HG02870 (cell line): Measurements from ENCODE around the gene KRTAP12-3.

Experiments used
- ATAC-seq: cut with Tn5 transposase; IDR thresholded peaks from one replicate; pipeline ENCODE4 v1.9.1; 2021; ENCODE audit warnings: mild to moderate bottlenecking, moderate library complexity; ENCODE audit not compliant: unreplicated experiment

KRTAP12-3 gene

DNA sequence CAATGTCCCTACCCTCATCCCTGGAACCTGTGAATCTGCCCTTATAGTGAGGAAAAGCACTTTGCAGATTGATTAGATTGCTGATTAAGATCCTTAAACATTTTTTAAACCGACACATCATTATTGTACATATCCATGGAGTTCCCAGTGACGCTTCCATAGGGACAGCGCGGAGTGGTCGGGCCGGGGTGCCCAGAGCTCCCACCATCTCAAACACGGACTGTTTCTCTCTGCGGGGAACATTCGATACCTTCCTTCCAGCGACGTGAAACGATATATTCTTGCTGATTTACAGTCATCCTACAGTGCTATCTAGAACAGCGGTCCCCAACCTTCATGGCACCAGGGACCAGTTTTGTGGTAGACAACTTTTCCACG is 43.3 kb downstream of the KRTAP12-3 start:
- ATAC-seq: no peak

DNA sequence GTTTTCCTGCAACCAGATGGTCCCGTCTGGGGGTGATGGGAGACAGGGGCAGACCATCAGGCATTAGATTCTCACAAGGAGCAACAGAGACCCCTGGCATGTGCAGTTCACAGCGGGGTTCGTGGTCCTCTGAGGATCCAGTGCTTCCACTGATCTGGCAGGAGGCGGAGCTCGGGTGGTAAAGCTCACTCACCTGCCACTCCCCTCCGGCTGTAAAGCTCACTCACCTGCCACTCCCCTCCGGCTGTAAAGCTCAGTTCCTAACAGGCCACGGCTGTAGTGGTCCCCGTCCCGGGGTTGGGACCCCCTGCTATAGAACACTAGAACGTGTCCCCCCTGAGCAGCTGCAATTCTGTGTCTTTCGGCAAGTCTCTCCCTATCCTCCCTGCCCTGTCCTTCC is 43.8 kb downstream of the KRTAP12-3 start:
- no peak for ATAC-seq

GRCh38 chr21:44702111-44702972 is 44.6 kb downstream of the KRTAP12-3 start:
- ATAC-seq: no peak

- ATAC-seq: no peak
Observed at GRCh38 chr21:44702973-44703730, 45.4 kb downstream of the KRTAP12-3 start.

DNA sequence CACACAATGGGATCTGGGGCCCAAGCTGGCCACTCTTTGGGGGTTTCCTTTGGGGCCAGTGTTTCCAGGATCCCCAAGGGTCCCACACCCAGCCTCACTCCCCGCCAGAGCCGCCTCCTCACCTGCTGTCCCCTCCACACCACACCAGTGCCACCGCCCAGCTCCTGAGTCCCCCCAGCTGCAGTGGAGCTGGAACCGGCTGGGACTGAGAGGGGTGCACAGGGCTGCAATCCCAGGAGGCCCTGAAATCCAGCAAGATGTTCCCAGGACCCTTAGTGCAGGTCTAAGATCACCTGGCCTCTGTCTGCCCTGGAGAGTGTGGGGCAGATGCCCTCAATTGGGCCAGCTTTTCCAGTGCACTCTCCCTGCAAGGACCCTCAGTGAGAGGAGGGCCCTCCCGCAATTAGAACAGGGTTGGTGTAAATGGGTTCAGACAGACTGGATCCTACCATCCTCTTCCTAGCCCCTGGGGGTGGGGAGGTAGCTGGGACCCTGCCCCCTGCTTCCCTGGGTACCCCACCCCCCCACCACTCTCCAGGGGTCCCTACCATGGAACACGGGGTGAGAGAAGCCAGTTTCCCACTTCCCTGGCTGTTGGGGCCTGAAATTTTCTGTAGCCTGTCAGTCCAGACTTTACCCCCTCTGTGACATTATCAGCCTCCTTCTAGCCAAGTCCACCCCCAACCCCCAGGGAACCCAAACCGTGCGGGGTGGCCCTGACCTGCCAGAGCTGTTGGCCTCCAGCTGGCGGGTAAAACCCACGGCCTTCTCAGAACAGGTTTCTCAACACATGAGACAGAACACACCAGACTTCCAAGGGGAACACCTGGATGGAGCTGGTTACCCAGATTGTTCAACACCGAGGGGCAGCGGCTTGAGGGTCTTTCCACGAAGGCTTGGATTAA is 46.3 kb downstream of the KRTAP12-3 start:
- ATAC-seq: no peak

DNA sequence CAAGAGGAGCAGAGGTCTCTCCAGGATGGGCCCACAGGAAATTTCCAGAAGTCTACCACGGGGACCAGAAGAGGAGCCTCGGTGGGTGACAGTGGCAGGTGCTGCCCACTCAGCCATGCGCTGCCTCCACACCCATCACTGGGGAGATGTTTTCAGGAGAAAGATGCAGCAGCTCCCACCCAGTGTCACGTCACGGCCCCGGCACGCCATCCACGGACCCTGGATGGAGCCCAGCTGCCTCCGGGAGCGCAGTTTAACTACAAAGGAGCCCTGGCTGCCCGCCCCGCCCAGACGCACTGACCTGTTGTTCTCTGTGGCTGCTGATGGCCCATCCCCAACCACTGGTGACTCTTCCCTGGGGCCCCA is 46.9 kb downstream of the KRTAP12-3 start:
- no peak for ATAC-seq

DNA sequence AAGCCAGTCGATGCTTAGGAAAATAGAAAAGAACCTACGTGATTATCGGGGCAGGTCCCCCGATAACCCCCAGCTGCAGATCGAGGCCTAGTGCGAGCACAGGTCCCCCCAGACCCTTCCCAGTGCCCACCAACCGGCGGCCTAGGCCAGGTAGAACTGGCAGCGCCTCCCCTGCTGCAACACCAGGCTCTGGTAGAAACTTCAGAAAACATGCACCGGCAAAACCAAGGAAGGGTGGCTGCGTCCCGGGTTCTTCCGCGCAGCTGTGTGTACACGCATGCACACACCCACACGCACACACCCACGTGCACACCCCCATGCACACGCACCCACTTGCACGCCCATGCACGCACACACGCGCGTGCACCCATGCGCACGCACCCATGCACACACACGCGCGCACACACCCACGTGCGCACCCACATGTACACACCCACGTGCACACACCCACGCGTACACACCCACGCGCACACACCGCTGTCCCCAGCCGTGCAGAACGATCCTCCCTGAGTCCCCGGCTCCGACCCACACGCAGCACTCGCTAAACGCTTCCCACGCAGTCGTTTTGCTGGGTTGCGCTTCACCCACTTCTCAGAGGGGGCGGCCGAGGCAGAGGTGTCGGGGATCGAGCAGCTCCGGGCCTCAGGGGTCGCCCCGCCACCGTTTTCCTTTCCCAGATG is 48.4 kb downstream of the KRTAP12-3 start:
- no peak for ATAC-seq

DNA sequence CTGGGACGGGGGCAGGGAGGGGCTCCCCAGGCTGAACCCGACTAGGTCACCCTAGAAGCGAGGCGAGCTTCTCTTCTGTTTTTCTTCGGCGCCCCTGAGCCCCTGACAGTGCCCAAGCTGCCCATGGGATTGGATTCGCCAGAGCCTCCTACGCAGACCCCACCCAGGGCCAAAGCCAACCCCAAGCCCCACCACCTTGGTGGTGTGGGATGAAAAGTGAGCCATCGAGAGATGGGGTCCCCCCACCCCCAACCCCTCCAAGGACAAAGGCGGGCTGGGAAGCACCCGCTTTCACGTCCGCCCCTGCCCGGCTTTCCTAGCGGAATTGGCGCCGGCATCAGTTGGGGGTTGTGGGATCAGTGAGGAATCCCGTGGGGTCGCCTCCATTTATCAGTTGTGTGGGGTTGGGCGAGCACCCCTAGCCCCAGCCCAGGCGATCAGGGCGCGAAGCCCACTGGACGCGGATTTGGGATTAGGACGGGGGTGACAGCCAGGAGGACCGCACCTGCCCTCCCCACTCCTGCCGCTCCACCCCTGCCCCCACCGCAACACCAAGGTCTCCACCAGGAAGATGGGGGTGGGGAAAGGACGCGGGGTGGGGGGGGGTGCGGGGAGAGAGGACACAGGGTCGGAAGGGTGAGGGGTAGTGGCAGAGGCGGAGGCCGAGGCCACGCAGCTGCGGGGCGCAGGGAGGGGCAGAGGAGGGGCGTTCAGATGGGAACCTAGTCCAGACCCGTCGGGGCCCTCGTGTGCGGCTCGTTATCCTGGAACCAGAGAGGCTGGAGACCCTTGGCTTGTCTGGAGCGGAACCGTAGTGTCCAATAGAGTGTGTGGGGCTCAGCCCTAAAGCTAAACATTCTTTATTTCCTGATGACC is 49.2 kb downstream of the KRTAP12-3 start:
- no peak for ATAC-seq
